Measurements from ENCODE around the gene KIRREL3.

The KIRREL3 gene

GRCh38 chr11:126766440-126766839 is 234.1 kb downstream of the KIRREL3 start:
- no peak for DNase-seq

GRCh38 chr11:126765196-126765595 is 235.4 kb downstream of the KIRREL3 start:
- DNase-seq, result no peak

- peak; percentile 5 for DNase-seq
Measured at GRCh38 chr11:126764231-126764630, 236.3 kb downstream of the KIRREL3 start.

GRCh38 chr11:126756855-126757254 is 243.7 kb downstream of the KIRREL3 start:
- no peak for DNase-seq

- DNase-seq, result peak; percentile 18
Measured at GRCh38 chr11:126756421-126756820, 244.1 kb downstream of the KIRREL3 start.

GRCh38 chr11:126755526-126755925 is 245.0 kb downstream of the KIRREL3 start:
- DNase-seq, result no peak

GRCh38 chr11:126754591-126755426 is 245.8 kb downstream of the KIRREL3 start:
- no peak for DNase-seq

GRCh38 chr11:126753990-126754389 is 246.6 kb downstream of the KIRREL3 start:
- no peak for DNase-seq

- DNase-seq, result peak; percentile 25
Measured at GRCh38 chr11:126751242-126751641, 249.3 kb downstream of the KIRREL3 start.

GRCh38 chr11:126748793-126749192 is 251.8 kb downstream of the KIRREL3 start:
- DNase-seq, result no peak

GRCh38 chr11:126748100-126748791 is 252.3 kb downstream of the KIRREL3 start:
- no peak for DNase-seq

GRCh38 chr11:126747315-126747714 is 253.3 kb downstream of the KIRREL3 start:
- DNase-seq, result no peak

GRCh38 chr11:126746443-126746842 is 254.1 kb downstream of the KIRREL3 start:
- no peak for DNase-seq

- DNase-seq, result no peak
Measured at GRCh38 chr11:126744699-126745098, 255.9 kb downstream of the KIRREL3 start.

GRCh38 chr11:126743628-126744027 is 256.9 kb downstream of the KIRREL3 start:
- no peak for DNase-seq

- DNase-seq, result no peak
Measured at GRCh38 chr11:126742582-126742981, 258.0 kb downstream of the KIRREL3 start.

GRCh38 chr11:126740846-126741245 is 259.7 kb downstream of the KIRREL3 start:
- no peak for DNase-seq

- DNase-seq, result no peak
Measured at GRCh38 chr11:126739499-126740145, 260.9 kb downstream of the KIRREL3 start.

GRCh38 chr11:126738295-126739031 is 262.1 kb downstream of the KIRREL3 start:
- DNase-seq, result no peak

GRCh38 chr11:126736682-126737572 is 263.6 kb downstream of the KIRREL3 start:
- DNase-seq, result no peak

GRCh38 chr11:126734752-126735151 is 265.8 kb downstream of the KIRREL3 start:
- DNase-seq, result no peak

- DNase-seq, result peak; percentile 76
Measured at GRCh38 chr11:126733685-126734084, 266.9 kb downstream of the KIRREL3 start.
